T-cell (primary cell): ENCODE data around the gene HABP4. TPM values are rescaled to one million over a fixed set of nuclear protein-coding genes. Genes with fewer than 3 reads are reported as not detected.

Experiments used
- ATAC-seq, 4 experiments: fragments of 200-7000 bp in 3 of 4; fragments of 150-1000 bp in 1 of 4; cut with Tn5 transposase; replicated peaks in 1 of 4; 1 replicate in 3 of 4; 2 replicates in 1 of 4; pipeline ENCODE4 v1.10.0; 2021; ENCODE audit warnings: moderate library complexity in 3 of 4, mild to moderate bottlenecking in 2 of 4, moderate number of reproducible peaks in 1 of 4
- CTCF ChIA-PET, 2 donors: fragments of 300-600 bp; sonication (Branson Sonifier 250); formaldehyde crosslinking; loops; one replicate each; lab custom pipeline; 2022; ENCODE audit warnings: antibody characterized with exemption in 2 of 2; lab: Charles Lee
- POLR2A ChIA-PET, 2 donors: fragments of 300-600 bp; sonication (Branson Sonifier 250); formaldehyde crosslinking; loops; one replicate each; lab custom pipeline; 2022; ENCODE audit warnings: antibody characterized with exemption in 2 of 2; lab: Charles Lee
- DNase-seq, 35 experiments: peaks; one replicate each; pipeline versions ENCODE4 v3.0.0 to v3.0.0-alpha.2; 2013 to 2023
- H3K27ac ChIP-seq: one replicate; pipeline ENCODE4 v1.5.1; 2013; ENCODE audit warnings: low read length
- H3K27me3 ChIP-seq, 2 experiments: replicated peaks in 1 of 2; 1 replicate in 1 of 2; 2 replicates in 1 of 2; pipeline versions ENCODE4 v1.6.1 to v1.7.0; 2013; ENCODE audit warnings: low read length in 1 of 2, mixed read lengths in 1 of 2; ENCODE audit not compliant: control insufficient read depth in 2 of 2, insufficient read depth in 2 of 2; ENCODE audit errors: extremely low read depth in 1 of 2
- H3K36me3 ChIP-seq, 2 donors: 1 replicate in 1 of 2; 2 replicates in 1 of 2; pipeline versions ENCODE4 v1.6.1 to v1.7.0; 2013; ENCODE audit warnings: low read length in 1 of 2; ENCODE audit not compliant: control insufficient read depth in 2 of 2, insufficient read depth in 1 of 2; ENCODE audit errors: extremely low read depth in 1 of 2
- H3K4me1 ChIP-seq, 2 experiments: 1 replicate in 1 of 2; 2 replicates in 1 of 2; pipeline versions ENCODE4 v1.6.1 to v1.7.0; 2013; ENCODE audit warnings: low read length in 2 of 2, mixed read lengths in 1 of 2; ENCODE audit not compliant: insufficient read depth in 2 of 2, control insufficient read depth in 1 of 2; ENCODE audit errors: extremely low read depth in 1 of 2
- H3K4me3 ChIP-seq, 2 donors: 1 replicate in 1 of 2; 2 replicates in 1 of 2; pipeline versions ENCODE4 v1.5.1 to v1.7.0; 2013; ENCODE audit warnings: mild to moderate bottlenecking in 2 of 2, low read length in 1 of 2, moderate library complexity in 1 of 2; ENCODE audit not compliant: control insufficient read depth in 1 of 2; ENCODE audit errors: extremely low read depth in 1 of 2
- H3K9me3 ChIP-seq: 2 replicates; pipeline ENCODE4 v1.7.0; 2013
- H3K27ac Mint-ChIP-seq, 2 donors: one replicate each; pipeline ENCODE4 v1.8.0; 2020 to 2021; ENCODE audit warnings: mild to moderate bottlenecking in 2 of 2, mixed read lengths in 2 of 2
- H3K27me3 Mint-ChIP-seq, 2 donors: one replicate each; pipeline ENCODE4 v1.8.0; 2021 to 2022; ENCODE audit warnings: mixed read lengths in 2 of 2
- H3K36me3 Mint-ChIP-seq: one replicate; pipeline ENCODE4 v1.8.0; 2021; ENCODE audit warnings: mixed read lengths
- H3K4me1 Mint-ChIP-seq, 3 donors: one replicate each; pipeline ENCODE4 v1.8.0; 2020 to 2022; ENCODE audit warnings: mixed read lengths in 3 of 3, mild to moderate bottlenecking in 1 of 3
- H3K4me3 Mint-ChIP-seq, 3 donors: one replicate each; pipeline ENCODE4 v1.8.0; 2020 to 2022; ENCODE audit warnings: mild to moderate bottlenecking in 3 of 3, mixed read lengths in 3 of 3, moderate library complexity in 3 of 3
- H3K9me3 Mint-ChIP-seq, 3 donors: one replicate each; pipeline ENCODE4 v1.8.0; 2020 to 2022; ENCODE audit warnings: mixed read lengths in 3 of 3
- whole genome bisulfite sequencing: methylation state at CpG from one replicate; pipeline ENCODE4 v1.1.5; 2013; ENCODE audit warnings: missing lambda C conversion rate; ENCODE audit not compliant: insufficient coverage; 5-methylcytosine and 5-hydroxymethylcytosine counted together
- total RNA-seq, 35 experiments: library from RNA in 6 of 35; stranded (reverse) in 6 of 35; fragments of 120-200 nt in 1 of 35; gene quantifications; one replicate each; pipeline versions ENCODE4 v1.2.1 to v1.2.4 and lab custom pipeline; 2013 to 2026

The HABP4 gene
- total RNA-seq, 5 donors from 2014 or later (not counting 1 experiment from before 2014, with no cell fraction given), result 18.2 to 30.8 (median 25.3) TPM

DNA sequence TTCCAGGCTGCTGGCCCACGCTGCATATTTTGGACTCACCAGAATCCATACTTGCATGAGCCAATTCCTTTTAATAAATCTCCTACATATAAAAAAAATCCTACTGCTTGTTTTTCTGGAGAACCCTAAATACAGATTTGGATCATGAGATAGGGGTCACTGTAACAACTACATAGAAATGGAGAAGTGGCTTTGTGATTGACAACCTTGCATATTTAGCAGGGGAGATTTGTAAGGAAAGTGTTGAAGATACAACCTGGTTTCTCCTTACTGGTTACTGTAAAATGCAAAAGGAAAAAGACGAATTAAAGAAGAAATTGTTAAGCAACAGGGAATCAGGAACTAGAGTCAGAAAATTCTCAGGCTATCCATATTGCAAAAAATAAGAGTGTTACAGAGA is 74.8 kb downstream of the HABP4 start:
- Histone ChIP-seq H3K4me3 (no peak overlapping the region), H3K27me3 (no peaks in the 10 kb centered on the region), H3K4me1 (peaks cover 0 to 7% of the 10 kb centered on the region in 2 experiments), H3K36me3 (no peaks in the 10 kb centered on the region), H3K9me3 (no peaks in the 10 kb centered on the region), H3K27ac (no peak overlapping the region)
- H3K27me3 Mint-ChIP-seq, result no peaks in the 10 kb centered on the region
- H3K4me3 Mint-ChIP-seq, result no peak overlapping the region
- 80% methylated on average over 2 of the region's 2 CpGs for WGBS
- peaks cover 43% of the 10 kb centered on the region for H3K36me3 Mint-ChIP-seq
- DNase-seq, result no peak
- ChIA-PET POLR2A (no interaction called here), CTCF (no interaction called here)
- no peak for ATAC-seq
- peaks cover 18 to 23% (median 20%) of the 10 kb centered on the region in 3 donors for H3K4me1 Mint-ChIP-seq
- H3K27ac Mint-ChIP-seq, result no peak overlapping the region
- H3K9me3 Mint-ChIP-seq, result no peaks in the 10 kb centered on the region

DNA sequence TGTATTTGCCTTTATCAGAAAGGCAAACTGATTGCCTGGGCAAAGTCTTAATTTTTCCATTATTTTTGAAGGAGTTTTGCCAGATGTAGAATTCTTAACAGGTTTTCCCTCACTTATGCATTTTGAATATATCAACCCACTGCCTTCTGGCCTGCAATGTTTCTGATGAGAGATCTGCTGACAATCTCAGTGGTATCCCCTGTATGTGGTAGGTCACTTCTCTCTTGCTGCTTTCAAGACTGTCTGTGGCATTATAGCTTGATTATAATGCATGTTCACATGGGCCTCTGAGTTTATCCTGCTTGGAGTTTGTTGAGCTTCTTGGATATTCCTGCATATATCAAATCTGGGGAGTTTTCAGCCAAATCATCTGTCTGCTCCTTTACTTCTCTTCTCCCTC is 82.2 kb downstream of the HABP4 start:
- Histone ChIP-seq H3K36me3 (no peaks in the 10 kb centered on the region), H3K4me1 (no peaks in the 10 kb centered on the region), H3K4me3 (no peak overlapping the region), H3K9me3 (no peaks in the 10 kb centered on the region), H3K27me3 (no peaks in the 10 kb centered on the region), H3K27ac (no peak overlapping the region)
- Mint-ChIP-seq H3K9me3 (peaks cover 0 to 5% (median 0%) of the 10 kb centered on the region in 3 donors), H3K4me1 (no peaks in the 10 kb centered on the region), H3K4me3 (no peak overlapping the region), H3K36me3 (peaks cover 50% of the 10 kb centered on the region), H3K27me3 (no peaks in the 10 kb centered on the region), H3K27ac (no peak overlapping the region)
- no peak for DNase-seq
- CTCF ChIA-PET, result interaction anchor here in 1 of 2 donors (0.6 kb wide), 1 partner anchor 109 kb away, joined by 3 read pairs; no protein-coding TSS in a partner anchor
- no peak for ATAC-seq
- POLR2A ChIA-PET, result no interaction called here

DNA sequence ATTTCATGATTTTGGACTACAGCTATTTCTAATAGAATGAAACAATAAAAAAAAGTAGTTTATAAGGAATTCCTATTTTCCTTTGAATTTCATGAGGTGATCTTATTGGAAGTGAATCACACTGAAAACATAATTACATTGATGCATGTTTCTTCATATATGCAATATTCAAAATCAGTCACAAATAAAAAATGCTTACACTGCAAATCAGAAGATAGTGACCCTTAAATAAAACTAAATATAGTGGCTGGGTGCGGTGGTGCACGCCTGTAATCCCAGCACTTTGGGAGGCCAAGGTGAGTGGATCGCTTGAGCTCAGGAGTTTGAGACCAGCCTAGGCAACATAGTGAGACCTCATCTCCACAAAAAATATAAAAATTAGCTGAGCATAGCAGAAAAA is 90.1 kb downstream of the HABP4 start:
- DNase-seq, result no peak
- Histone ChIP-seq H3K4me3 (no peak overlapping the region), H3K9me3 (no peaks in the 10 kb centered on the region), H3K4me1 (no peaks in the 10 kb centered on the region), H3K27ac (no peak overlapping the region), H3K36me3 (peaks cover 0 to 3% of the 10 kb centered on the region in 2 donors), H3K27me3 (no peaks in the 10 kb centered on the region)
- ChIA-PET POLR2A (no interaction called here), CTCF (interaction anchor here in 1 of 2 donors (0.6 kb wide), 1 partner anchor 23 kb away, joined by 3 read pairs; no protein-coding TSS in a partner anchor)
- Mint-ChIP-seq H3K4me3 (no peak overlapping the region), H3K4me1 (no peaks in the 10 kb centered on the region), H3K27ac (no peak overlapping the region), H3K9me3 (no peaks in the 10 kb centered on the region), H3K36me3 (peaks cover 34% of the 10 kb centered on the region), H3K27me3 (no peaks in the 10 kb centered on the region)
- no peak for ATAC-seq
- WGBS, result no CpG with 5 or more reads among the region's 3 CpGs

Other genes with a start within 250 kb of the HABP4 start
- gene HSD17B3, start 148.0 kb upstream of the HABP4 start, total RNA-seq, result 1 to 10 TPM in 3 of 5 donors, under 1 TPM in 2; 0.58 to 2.5 (median 1.2) TPM
- 10 to 100 TPM; 16.2 to 31.4 (median 21.8) TPM for gene SLC35D2, start 66.5 kb upstream of the HABP4 start, total RNA-seq
- gene ZNF367, start 31.8 kb upstream of the HABP4 start, total RNA-seq, result 1 to 10 TPM; 3.7 to 6.2 (median 5.8) TPM
- gene CDC14B, start 169.7 kb downstream of the HABP4 start, total RNA-seq, result 10 to 100 TPM in 1 of 5 donors, 1 to 10 TPM in 4; 4.8 to 11.9 (median 7.2) TPM
- 10 to 100 TPM in 4 of 5 donors, 1 to 10 TPM in 1; 9.3 to 17.0 (median 11.2) TPM for gene PRXL2C, start 205.1 kb downstream of the HABP4 start, total RNA-seq